CD14-positive monocyte (primary cell): ENCODE measurements around the gene PDS5B. TPM values are rescaled to one million over a fixed set of nuclear protein-coding genes. Genes with fewer than 3 reads are reported as not detected.

ENCODE experiments used
- DNase-seq, 3 donors: peaks; one replicate each; pipeline ENCODE4 v3.0.0-alpha.2; 2011 to 2022
- H2AFZ ChIP-seq: 2 replicates; pipeline ENCODE4 v1.6.0; 2012; ENCODE audit warnings: mild to moderate bottlenecking, low read depth, low read length, inconsistent platforms; ENCODE audit not compliant: insufficient read depth, poor library complexity, severe bottlenecking
- H3K27ac ChIP-seq, 2 donors: 1 replicate in 1 of 2; 2 replicates in 1 of 2; pipeline ENCODE4 v1.5.1; 2012 to 2013; ENCODE audit warnings: low read length in 2 of 2, control low read depth in 1 of 2, inconsistent platforms in 1 of 2, low read depth in 1 of 2, mild to moderate bottlenecking in 1 of 2
- H3K27me3 ChIP-seq, 2 donors: one replicate each; pipeline versions ENCODE4 v1.6.0 to v1.6.1; 2011 to 2013; ENCODE audit warnings: low read length in 2 of 2; ENCODE audit not compliant: control insufficient read depth in 2 of 2, insufficient read depth in 2 of 2
- H3K36me3 ChIP-seq, 2 donors: replicated peaks in 1 of 2; 1 replicate in 1 of 2; 2 replicates in 1 of 2; pipeline versions ENCODE4 v1.5.1 to v1.6.1; 2012 to 2013; ENCODE audit warnings: low read length in 2 of 2, control low read depth in 1 of 2, inconsistent platforms in 1 of 2, mild to moderate bottlenecking in 1 of 2; ENCODE audit not compliant: insufficient read depth in 2 of 2, control insufficient read depth in 1 of 2
- H3K4me1 ChIP-seq, 2 donors: 1 replicate in 1 of 2; 2 replicates in 1 of 2; pipeline versions ENCODE4 v1.5.1 to v1.6.1; 2012 to 2013; ENCODE audit warnings: low read length in 2 of 2, control low read depth in 1 of 2, inconsistent platforms in 1 of 2, mild to moderate bottlenecking in 1 of 2, moderate library complexity in 1 of 2; ENCODE audit not compliant: insufficient read depth in 2 of 2, control insufficient read depth in 1 of 2
- H3K4me2 ChIP-seq: replicated peaks from 2 replicates; pipeline ENCODE3; 2012; ENCODE audit warnings: low read length, moderate library complexity, mild to moderate bottlenecking; ENCODE audit not compliant: poor library complexity, severe bottlenecking; ENCODE audit errors: extremely low read depth
- H3K4me3 ChIP-seq, 3 experiments: fragments of 200-600 bp in 1 of 3; sonication (generic) in 1 of 3; replicated peaks in 1 of 3; 1 replicate in 2 of 3; 2 replicates in 1 of 3; pipeline ENCODE4 v1.5.1; 2011 to 2013; ENCODE audit warnings: low read length in 3 of 3, mild to moderate bottlenecking in 3 of 3, control low read depth in 2 of 3, low read depth in 2 of 3, inconsistent platforms in 1 of 3, moderate library complexity in 1 of 3
- H3K79me2 ChIP-seq: 2 replicates; pipeline ENCODE4 v1.6.0; 2012; ENCODE audit warnings: mild to moderate bottlenecking, control low read depth, inconsistent platforms, low read length, moderate library complexity; ENCODE audit not compliant: insufficient read depth
- H3K9ac ChIP-seq: 2 replicates; pipeline ENCODE4 v1.6.0; 2017; ENCODE audit warnings: low read length, mild to moderate bottlenecking; ENCODE audit not compliant: insufficient read depth, poor library complexity, severe bottlenecking
- H3K9me3 ChIP-seq, 2 donors: replicated peaks in 1 of 2; 1 replicate in 1 of 2; 2 replicates in 1 of 2; pipeline versions ENCODE4 v1.5.1 to v1.6.1; 2012 to 2013; ENCODE audit warnings: low read length in 2 of 2, control low read depth in 1 of 2; ENCODE audit not compliant: control insufficient read depth in 1 of 2, insufficient read depth in 1 of 2
- H4K20me1 ChIP-seq: 2 replicates; pipeline ENCODE4 v1.6.0; 2012; ENCODE audit warnings: mild to moderate bottlenecking, low read length, control low read depth, moderate library complexity; ENCODE audit not compliant: insufficient read depth
- H3K27ac Mint-ChIP-seq, 7 donors: one replicate each; pipeline ENCODE4 v1.8.0; 2020; ENCODE audit warnings: mild to moderate bottlenecking in 7 of 7, mixed read lengths in 7 of 7, moderate library complexity in 6 of 7, inconsistent platforms in 2 of 7
- H3K27me3 Mint-ChIP-seq, 3 donors: one replicate each; pipeline ENCODE4 v1.8.0; 2021 to 2022; ENCODE audit warnings: low read depth in 3 of 3, mild to moderate bottlenecking in 3 of 3, mixed read lengths in 3 of 3, moderate library complexity in 3 of 3, inconsistent platforms in 1 of 3
- H3K36me3 Mint-ChIP-seq, 2 donors: one replicate each; pipeline ENCODE4 v1.8.0; 2020; ENCODE audit warnings: mixed read lengths in 2 of 2, inconsistent platforms in 1 of 2, mild to moderate bottlenecking in 1 of 2
- H3K4me1 Mint-ChIP-seq: one replicate; pipeline ENCODE4 v1.8.0; 2020; ENCODE audit warnings: mild to moderate bottlenecking, mixed read lengths
- H3K4me3 Mint-ChIP-seq, 2 donors: one replicate each; pipeline ENCODE4 v1.8.0; 2020; ENCODE audit warnings: mild to moderate bottlenecking in 2 of 2, mixed read lengths in 2 of 2, moderate library complexity in 1 of 2
- H3K9me3 Mint-ChIP-seq, 7 donors: one replicate each; pipeline ENCODE4 v1.8.0; 2020 to 2022; ENCODE audit warnings: mixed read lengths in 7 of 7, mild to moderate bottlenecking in 6 of 7, moderate library complexity in 6 of 7, inconsistent platforms in 2 of 7
- CTCF ChIP-seq: fragments of 200-600 bp; IDR thresholded peaks from one replicate; pipeline ENCODE4 v1.8.0; 2022; ENCODE audit warnings: antibody characterized with exemption, mild to moderate bottlenecking
- WGBS: methylation state at CpG from one replicate; pipeline ENCODE4 v1.1.5; 2013; ENCODE audit warnings: missing lambda C conversion rate; ENCODE audit not compliant: insufficient coverage; 5-methylcytosine and 5-hydroxymethylcytosine counted together
- intact Hi-C, 2 donors: fragments of 100-400 bp; cut with micrococcal nuclease; formaldehyde crosslinking; loops; one replicate each; pipeline versions ENCODE4 v1.15.0 to v1.15.1; 2023
- polyA plus RNA-seq, 3 donors: library from polyadenylated mRNA; depleted of rRNA in 1 of 3; unstranded in 2 of 3; stranded (reverse) in 1 of 3; fragments of 300-500 nt in 2 of 3; fragments of >200 nt in 1 of 3; fragmentation: Illumina TruSeq in 2 of 3; gene quantifications; 1 replicate in 2 of 3; 2 replicates in 1 of 3; pipeline ENCODE4 v1.2.3, GENCODE V29; 2012 to 2021

The PDS5B gene
- polyA plus RNA-seq, 3 donors = 9.0 to 33.0 (median 21.0) TPM

DNA sequence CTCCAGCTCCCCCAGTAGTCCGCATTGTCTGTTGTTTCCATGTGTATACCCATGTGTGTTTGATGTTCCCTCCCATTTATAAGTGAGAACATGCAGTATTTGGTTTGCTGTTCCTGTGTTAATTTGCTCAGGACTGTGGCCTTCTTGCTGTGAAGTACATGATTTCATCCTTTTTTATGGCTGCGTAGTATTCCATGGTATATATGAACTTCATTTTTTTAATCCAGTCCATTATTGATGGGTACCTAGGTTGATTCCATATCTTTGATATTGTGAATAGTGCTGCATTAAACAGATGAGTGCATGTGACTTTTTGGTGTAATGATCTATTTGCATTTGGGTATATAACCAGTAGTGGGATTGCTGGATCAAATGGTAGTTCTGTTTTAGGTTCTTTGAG is 175.2 kb downstream of the PDS5B start:
- Histone ChIP-seq H2AFZ (no peak overlapping the region), H3K36me3 (peaks cover 47 to 93% of the 10 kb centered on the region in 2 donors), H3K4me3 (no peak overlapping the region), H3K4me2 (no peak overlapping the region), H3K9me3 (peaks cover 0 to 4% of the 10 kb centered on the region in 2 donors), H3K9ac (no peak overlapping the region), H3K79me2 (no peaks in the 10 kb centered on the region), H3K27me3 (no peaks in the 10 kb centered on the region), H3K4me1 (no peaks in the 10 kb centered on the region), H3K27ac (no peak overlapping the region), H4K20me1 (no peaks in the 10 kb centered on the region)
- Mint-ChIP-seq H3K9me3 (peaks cover 0 to 6% (median 3%) of the 10 kb centered on the region in 7 donors), H3K4me3 (no peak overlapping the region), H3K36me3 (peaks cover 58 to 77% of the 10 kb centered on the region in 2 donors), H3K27me3 (no peaks in the 10 kb centered on the region), H3K4me1 (no peaks in the 10 kb centered on the region), H3K27ac (no peak overlapping the region)
- intact Hi-C loops = loop anchor here in 1 of 2 donors (10.0 kb wide), 1 partner anchor 177 kb away; the partner anchor contains the start of gene PDS5B
- no CpG with 5 or more reads among the region's 2 CpGs for WGBS
- no peak for DNase-seq
- TF ChIP-seq CTCF = no peak

- no peak overlapping the region for H3K4me2 ChIP-seq
- no peak overlapping the region for H3K9ac ChIP-seq
- Mint-ChIP-seq H3K9me3 (no peaks in the 10 kb centered on the region), H3K27me3 (peaks cover 0 to 1% (median 0%) of the 10 kb centered on the region in 3 donors), H3K4me3 (no peak overlapping the region), H3K4me1 (no peaks in the 10 kb centered on the region), H3K36me3 (peaks cover 46 to 55% of the 10 kb centered on the region in 2 donors), H3K27ac (peak overlapping the region in 1 of 7 donors; percentile 47)
- H3K27me3 ChIP-seq = no peaks in the 10 kb centered on the region
- H2AFZ ChIP-seq = no peak overlapping the region
- DNase-seq = no peak
- no peak for TF ChIP-seq CTCF
- H3K4me1 ChIP-seq = no peaks in the 10 kb centered on the region
- H3K79me2 ChIP-seq = no peaks in the 10 kb centered on the region
- H3K4me3 ChIP-seq = no peak overlapping the region
- H4K20me1 ChIP-seq = no peaks in the 10 kb centered on the region
- intact Hi-C loops = no loop called here
- peaks cover 26 to 49% of the 10 kb centered on the region in 2 donors for H3K36me3 ChIP-seq
- no peak overlapping the region for H3K27ac ChIP-seq
- no peaks in the 10 kb centered on the region for H3K9me3 ChIP-seq
Measured at GRCh38 chr13:32779119-32779518, 192.9 kb downstream of the PDS5B start.
